ENCODE results near the gene MSRB3. TPM values are rescaled to one million over a fixed set of nuclear protein-coding genes. Genes with fewer than 3 reads are reported as not detected.

Gene MSRB3
- total RNA-seq, 6 donors from 2014 or later, result 15.7 to 76.3 (median 30.4) TPM

- Histone ChIP-seq H3K27ac (no peak overlapping the region), H3K27me3 (no peaks in the 10 kb centered on the region), H3K9me3 (no peaks in the 10 kb centered on the region), H3K36me3 (no peaks in the 10 kb centered on the region), H3K4me3 (no peak overlapping the region), H3K4me1 (no peaks in the 10 kb centered on the region)
- ATAC-seq (ENCODE audit: low FRiP score in 2 of 2), result no peak
- TF ChIP-seq CTCF (IDR thresholded peaks at IDR 0.05) (no peak), POLR2AphosphoS5 (IDR thresholded peaks at IDR 0.05) (no peak), POLR2A (IDR thresholded peaks at IDR 0.05) (no peak), EP300 (IDR thresholded peaks at IDR 0.05) (no peak)
- no peak for DNase-seq
- WGBS, 2 donors, result 80 to 93% methylated on average over 1 of the region's 1 CpG
These were observed 85.6 kb downstream of the MSRB3 start for GRCh38 chr12:65364046-65364445.

- TF ChIP-seq CTCF (IDR thresholded peaks at IDR 0.05) (no peak), POLR2AphosphoS5 (IDR thresholded peaks at IDR 0.05) (no peak)
- H3K4me3 ChIP-seq, result no peak overlapping the region
- no peaks in the 10 kb centered on the region for H3K36me3 ChIP-seq
- H3K27ac ChIP-seq, result no peak overlapping the region
- no peaks in the 10 kb centered on the region for H3K27me3 ChIP-seq
- no peaks in the 10 kb centered on the region for H3K9me3 ChIP-seq
- DNase-seq, result no peak
- no peak for ATAC-seq (ENCODE audit: low FRiP score in 2 of 2)
- no peaks in the 10 kb centered on the region for H3K4me1 ChIP-seq
These were observed 88.9 kb downstream of the MSRB3 start for GRCh38 chr12:65367396-65367795.

- Histone ChIP-seq H3K9me3 (no peaks in the 10 kb centered on the region), H3K36me3 (no peaks in the 10 kb centered on the region), H3K4me3 (no peak overlapping the region), H3K27me3 (no peaks in the 10 kb centered on the region), H3K4me1 (no peaks in the 10 kb centered on the region), H3K27ac (no peak overlapping the region)
- TF ChIP-seq POLR2A (IDR thresholded peaks at IDR 0.05) (no peak), POLR2AphosphoS5 (IDR thresholded peaks at IDR 0.05) (no peak), CTCF (IDR thresholded peaks at IDR 0.05) (no peak), EP300 (IDR thresholded peaks at IDR 0.05) (no peak)
- 81 to 82% methylated on average over 4 of the region's 4 CpGs for WGBS, 2 donors
- DNase-seq (no peak), ATAC-seq (ENCODE audit: low FRiP score in 2 of 2) (no peak)
These were observed 89.6 kb downstream of the MSRB3 start for GRCh38 chr12:65368055-65368454.

GRCh38 chr12:65372574-65372973, 94.1 kb downstream of the MSRB3 start:
- no peaks in the 10 kb centered on the region for H3K27me3 ChIP-seq
- DNase-seq (no peak), ATAC-seq (ENCODE audit: low FRiP score in 2 of 2) (no peak)
- no peaks in the 10 kb centered on the region for H3K36me3 ChIP-seq
- TF ChIP-seq POLR2AphosphoS5 (IDR thresholded peaks at IDR 0.05), result no peak
- TF ChIP-seq POLR2A (IDR thresholded peaks at IDR 0.05), result no peak
- TF ChIP-seq CTCF (IDR thresholded peaks at IDR 0.05), result no peak
- no peak for TF ChIP-seq EP300 (IDR thresholded peaks at IDR 0.05)
- no peaks in the 10 kb centered on the region for H3K9me3 ChIP-seq
- no peak overlapping the region for H3K4me3 ChIP-seq
- H3K27ac ChIP-seq, result no peak overlapping the region
- no peaks in the 10 kb centered on the region for H3K4me1 ChIP-seq

- no peaks in the 10 kb centered on the region for H3K36me3 ChIP-seq
- WGBS, 2 donors, result 64 to 71% methylated on average over 2 of the region's 2 CpGs
- no peaks in the 10 kb centered on the region for H3K9me3 ChIP-seq
- ATAC-seq (ENCODE audit: low FRiP score in 2 of 2), result no peak
- TF ChIP-seq POLR2AphosphoS5 (IDR thresholded peaks at IDR 0.05) (no peak), CTCF (IDR thresholded peaks at IDR 0.05) (no peak), POLR2A (IDR thresholded peaks at IDR 0.05) (no peak), EP300 (IDR thresholded peaks at IDR 0.05) (no peak)
- no peaks in the 10 kb centered on the region for H3K4me1 ChIP-seq
- DNase-seq, result no peak
- H3K27me3 ChIP-seq, result no peaks in the 10 kb centered on the region
- no peak overlapping the region for H3K27ac ChIP-seq
- H3K4me3 ChIP-seq, result no peak overlapping the region
These were observed 105.8 kb downstream of the MSRB3 start for GRCh38 chr12:65384240-65384639.
